GM19025 (cell line): ENCODE measurements around the gene ALDH1B1.
A peak's percentile ranks its signal among the peaks of the same experiment; 100 is the strongest.
"Not testable (repeated sequence)": the region's sequence is repeated elsewhere in the genome, so short reads cannot be mapped to it uniquely, and the experiment has no call there.

Experiments used
- ATAC-seq: cut with Tn5 transposase; IDR thresholded peaks from one replicate; pipeline ENCODE4 v1.9.1; 2021; ENCODE audit warnings: mild to moderate bottlenecking, low read depth, moderate library complexity; ENCODE audit not compliant: unreplicated experiment

Gene ALDH1B1

GRCh38 chr9:38360839-38361472 lies 31.5 kb upstream of the ALDH1B1 start:
- no peak for ATAC-seq

GRCh38 chr9:38361473-38361850 lies 31.0 kb upstream of the ALDH1B1 start:
- no peak for ATAC-seq

GRCh38 chr9:38362852-38363588 lies 29.5 kb upstream of the ALDH1B1 start:
- ATAC-seq: peak; percentile 64

GRCh38 chr9:38363589-38363925 lies 28.9 kb upstream of the ALDH1B1 start:
- no peak for ATAC-seq

GRCh38 chr9:38367898-38368297 lies 24.6 kb upstream of the ALDH1B1 start:
- ATAC-seq: no peak

GRCh38 chr9:38368731-38369130 lies 23.8 kb upstream of the ALDH1B1 start:
- ATAC-seq: no peak

GRCh38 chr9:38370176-38370575 lies 22.3 kb upstream of the ALDH1B1 start:
- ATAC-seq: no peak

GRCh38 chr9:38371495-38371894 lies 21.0 kb upstream of the ALDH1B1 start:
- no peak for ATAC-seq

GRCh38 chr9:38372762-38373619 lies 19.5 kb upstream of the ALDH1B1 start:
- no peak for ATAC-seq

GRCh38 chr9:38373679-38374078 lies 18.8 kb upstream of the ALDH1B1 start:
- no peak for ATAC-seq

GRCh38 chr9:38374847-38375571 lies 17.5 kb upstream of the ALDH1B1 start:
- no peak for ATAC-seq

GRCh38 chr9:38375572-38375963 lies 16.9 kb upstream of the ALDH1B1 start:
- no peak for ATAC-seq

- ATAC-seq: no peak
These were observed 16.4 kb upstream of the ALDH1B1 start for GRCh38 chr9:38376021-38376670.

- not testable (repeated sequence) for ATAC-seq
These were observed 15.0 kb upstream of the ALDH1B1 start for GRCh38 chr9:38377336-38378083.

GRCh38 chr9:38380230-38380871 lies 12.2 kb upstream of the ALDH1B1 start:
- no peak for ATAC-seq

- ATAC-seq: no peak
These were observed 11.5 kb upstream of the ALDH1B1 start for GRCh38 chr9:38380872-38381534.

- ATAC-seq: no peak
These were observed 10.4 kb upstream of the ALDH1B1 start for GRCh38 chr9:38382141-38382540.

GRCh38 chr9:38384990-38385848 lies 7.3 kb upstream of the ALDH1B1 start:
- no peak for ATAC-seq
